SK-N-MC (cell line): ENCODE results near the gene PURA.
A peak's percentile ranks its signal among the peaks of the same experiment; 100 is the strongest.

ENCODE experiments used
- DNase-seq: peaks from one replicate; pipeline ENCODE4 v3.0.0-alpha.2; 2011; ENCODE audit warnings: low read depth, low spot score
- H3K27ac ChIP-seq: fragments of 200-600 bp; sonication (generic); 2 replicates; pipeline ENCODE4 v1.5.1; 2016; ENCODE audit warnings: mixed run types
- H3K36me3 ChIP-seq: fragments of 200-600 bp; sonication (generic); 2 replicates; pipeline ENCODE4 v1.6.1; 2017; ENCODE audit warnings: antibody characterized with exemption, low read length, mixed read lengths; ENCODE audit not compliant: insufficient read depth
- H3K4me3 ChIP-seq: fragments of 200-600 bp; sonication (generic); 2 replicates; pipeline ENCODE4 v1.5.1; 2016
- H3K9ac ChIP-seq: fragments of 200-600 bp; sonication (generic); 2 replicates; pipeline ENCODE4 v1.8.0; 2017; ENCODE audit warnings: mixed run types, mixed read lengths; ENCODE audit not compliant: insufficient read length
- H3K9me3 ChIP-seq: fragments of 200-600 bp; sonication (generic); 2 replicates; pipeline ENCODE4 v1.6.1; 2017; ENCODE audit warnings: low read depth, mild to moderate bottlenecking, antibody characterized with exemption, low read length, moderate library complexity, mixed read lengths
- EZH2 ChIP-seq: fragments of 200-600 bp; sonication (generic); IDR thresholded peaks from one replicate; pipeline ENCODE4 v1.6.1; 2017; ENCODE audit warnings: antibody characterized with exemption
- FOXP2 ChIP-seq: optimal IDR thresholded peaks from 2 replicates; pipeline ENCODE3; 2011; ENCODE audit warnings: mild to moderate bottlenecking, moderate library complexity; ENCODE audit not compliant: insufficient read depth; ENCODE audit errors: extremely low read length, control extremely low read depth
- POLR2AphosphoS5 ChIP-seq: IDR thresholded peaks from 2 replicates; pipeline ENCODE4 v1.6.1; 2012; ENCODE audit warnings: mild to moderate bottlenecking, low read depth, low read length, borderline replicate concordance

PURA gene

DNA sequence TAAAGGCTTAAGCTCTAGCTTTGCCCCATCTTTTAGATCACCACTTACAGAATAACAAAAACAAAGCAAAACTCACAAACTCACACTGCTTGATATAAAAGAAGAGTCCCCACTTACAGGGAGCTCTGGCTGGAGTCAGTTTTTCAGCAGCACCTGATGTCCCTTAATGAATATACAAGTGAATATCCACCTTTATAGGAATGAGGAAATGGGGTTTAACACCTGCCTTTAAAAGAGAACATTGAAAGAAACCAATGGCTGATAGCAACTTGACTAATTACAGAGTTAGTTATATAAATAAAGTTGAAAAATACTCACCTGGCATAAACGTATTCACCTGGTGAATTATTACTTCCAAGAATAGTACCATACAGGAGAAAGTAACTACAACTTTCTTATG is 20.7 kb upstream of the PURA start:
- TF ChIP-seq POLR2AphosphoS5 (no peak), EZH2 (no peak), FOXP2 (no peak)
- Histone ChIP-seq H3K36me3 (no peaks in the 10 kb centered on the region), H3K9ac (no peak overlapping the region), H3K27ac (no peak overlapping the region), H3K9me3 (no peaks in the 10 kb centered on the region), H3K4me3 (no peak overlapping the region)
- DNase-seq = no peak

DNA sequence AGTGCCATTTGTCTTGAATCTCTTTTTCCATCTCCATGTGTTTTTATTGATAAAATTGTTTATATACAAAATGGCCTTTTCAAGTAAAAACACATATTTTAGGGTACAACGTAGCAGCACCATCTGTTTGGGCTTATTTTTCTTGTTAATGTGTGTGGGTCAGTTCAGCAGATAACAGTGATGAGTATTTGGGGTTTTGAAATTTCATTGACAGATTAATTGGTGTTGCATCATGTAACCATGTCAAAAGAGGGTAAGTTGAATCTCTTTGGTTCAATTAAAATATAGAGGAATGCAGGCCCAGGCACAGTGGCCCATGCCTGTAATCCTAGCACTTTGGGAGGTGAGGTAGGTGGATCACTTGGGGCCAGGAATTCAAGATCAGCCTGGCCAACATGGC is 20.0 kb upstream of the PURA start:
- Histone ChIP-seq H3K36me3 (no peaks in the 10 kb centered on the region), H3K27ac (no peak overlapping the region), H3K9ac (no peak overlapping the region), H3K4me3 (no peak overlapping the region), H3K9me3 (no peaks in the 10 kb centered on the region)
- TF ChIP-seq POLR2AphosphoS5 = no peak
- no peak for TF ChIP-seq FOXP2
- no peak for TF ChIP-seq EZH2
- DNase-seq = no peak

DNA sequence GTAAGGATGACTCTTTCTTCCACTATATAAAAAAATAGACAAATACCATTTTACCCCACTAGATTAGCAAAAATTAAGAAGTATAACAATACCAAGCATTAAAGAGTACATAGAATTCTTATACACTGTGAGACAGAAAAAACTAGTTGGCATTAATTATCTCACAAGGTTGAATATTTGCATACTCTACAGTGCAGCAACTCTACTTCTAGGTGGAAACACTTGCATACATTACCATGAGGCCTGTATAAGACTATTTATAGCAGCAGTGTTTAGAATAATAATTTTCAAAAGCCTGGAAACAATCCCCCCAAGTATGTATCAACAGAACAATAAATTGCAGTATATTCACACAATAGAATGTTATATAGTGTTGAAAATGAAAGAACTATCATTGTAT is 19.0 kb upstream of the PURA start:
- Histone ChIP-seq H3K4me3 (no peak overlapping the region), H3K36me3 (no peaks in the 10 kb centered on the region), H3K27ac (no peak overlapping the region), H3K9me3 (no peaks in the 10 kb centered on the region), H3K9ac (no peak overlapping the region)
- no peak for TF ChIP-seq POLR2AphosphoS5
- no peak for TF ChIP-seq FOXP2
- no peak for DNase-seq

DNA sequence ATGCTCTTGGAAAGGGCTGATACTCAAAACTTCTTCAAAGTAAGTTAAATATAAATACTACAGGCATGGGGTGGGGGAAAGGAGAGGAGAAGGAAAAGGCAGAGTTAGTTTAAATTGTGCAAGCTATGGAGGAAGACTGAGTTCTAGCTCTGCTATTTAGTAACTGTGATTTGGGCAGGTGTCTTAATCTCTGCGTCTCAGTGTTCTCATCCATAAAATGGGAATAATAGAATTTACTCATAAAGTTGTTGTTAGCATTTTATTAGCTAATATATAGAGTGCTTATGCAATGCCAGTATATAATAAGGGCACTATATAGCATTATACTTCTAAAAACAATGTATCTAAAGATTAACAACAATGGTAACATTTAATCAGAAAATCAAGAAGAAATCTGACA is 12.7 kb upstream of the PURA start:
- no peak overlapping the region for H3K9ac ChIP-seq
- H3K27ac ChIP-seq = no peak overlapping the region
- no peaks in the 10 kb centered on the region for H3K36me3 ChIP-seq
- TF ChIP-seq POLR2AphosphoS5 (no peak), EZH2 (no peak), FOXP2 (no peak)
- no peak for DNase-seq
- H3K9me3 ChIP-seq = no peaks in the 10 kb centered on the region
- no peak overlapping the region for H3K4me3 ChIP-seq

DNA sequence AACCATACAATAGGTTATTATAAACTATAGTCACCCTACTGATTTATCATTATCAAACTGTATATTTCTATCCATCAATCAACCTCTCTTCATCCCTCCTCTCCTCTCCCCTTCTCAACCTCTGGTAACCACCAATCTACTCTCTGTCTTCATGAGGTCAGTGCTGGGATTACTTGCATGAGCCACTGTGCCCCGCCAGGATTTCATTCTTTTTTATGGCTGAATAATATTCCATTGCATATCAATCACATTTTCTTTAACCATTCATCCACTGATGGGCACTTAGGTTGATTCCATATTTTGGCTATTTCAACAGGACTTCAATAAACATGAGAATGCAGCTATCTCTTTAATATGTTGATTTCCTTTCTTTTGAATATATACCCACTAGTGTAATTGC is 10.8 kb upstream of the PURA start:
- DNase-seq = no peak
- H3K36me3 ChIP-seq = no peaks in the 10 kb centered on the region
- no peaks in the 10 kb centered on the region for H3K9me3 ChIP-seq
- TF ChIP-seq FOXP2 = no peak
- H3K9ac ChIP-seq = no peak overlapping the region
- no peak overlapping the region for H3K4me3 ChIP-seq
- H3K27ac ChIP-seq = no peak overlapping the region

DNA sequence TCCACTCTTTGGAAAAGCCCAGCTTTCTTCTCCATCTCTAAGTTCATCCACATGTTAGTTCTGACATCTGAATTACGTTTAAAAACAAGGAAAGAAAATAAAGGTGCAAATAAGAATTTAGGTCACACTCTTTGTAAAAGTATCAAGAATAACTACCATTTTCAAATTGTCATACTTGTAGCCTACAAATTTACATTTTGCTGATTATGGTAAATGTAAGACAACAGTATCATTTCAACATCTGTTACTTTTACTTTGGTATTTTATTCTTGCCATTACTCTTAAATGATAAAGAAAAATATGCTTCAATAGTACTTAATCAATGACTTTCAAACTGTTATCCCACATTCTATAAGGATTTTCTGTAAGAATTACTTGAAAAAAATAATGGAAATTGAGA is 9.8 kb upstream of the PURA start:
- Histone ChIP-seq H3K36me3 (no peaks in the 10 kb centered on the region), H3K9ac (no peak overlapping the region), H3K4me3 (no peak overlapping the region), H3K9me3 (no peaks in the 10 kb centered on the region), H3K27ac (no peak overlapping the region)
- TF ChIP-seq POLR2AphosphoS5 (no peak), FOXP2 (no peak), EZH2 (no peak)
- no peak for DNase-seq

DNA sequence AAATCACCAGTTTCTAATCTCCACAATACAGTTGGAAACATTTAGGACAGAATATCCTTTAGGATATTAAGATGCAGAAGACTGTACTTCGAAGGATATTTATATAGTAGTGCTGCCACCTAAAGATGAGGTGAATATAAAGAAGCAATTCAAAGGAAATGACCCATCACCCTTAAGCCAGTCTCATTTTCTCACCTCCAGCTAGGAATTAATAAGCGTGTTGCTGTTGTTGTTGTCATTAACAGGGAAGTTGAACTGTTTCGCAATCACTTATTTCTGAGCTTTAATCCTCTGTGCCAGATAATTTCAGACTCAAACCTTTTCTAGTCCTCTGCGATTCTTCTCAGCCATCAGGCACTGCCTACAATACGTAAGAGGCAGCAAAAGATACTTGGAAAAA is 7.8 kb upstream of the PURA start:
- no peak overlapping the region for H3K4me3 ChIP-seq
- no peaks in the 10 kb centered on the region for H3K9me3 ChIP-seq
- H3K36me3 ChIP-seq = no peaks in the 10 kb centered on the region
- H3K27ac ChIP-seq = no peak overlapping the region
- no peak for DNase-seq
- no peak for TF ChIP-seq EZH2
- TF ChIP-seq POLR2AphosphoS5 = no peak
- TF ChIP-seq FOXP2 = no peak
- H3K9ac ChIP-seq = no peak overlapping the region

DNA sequence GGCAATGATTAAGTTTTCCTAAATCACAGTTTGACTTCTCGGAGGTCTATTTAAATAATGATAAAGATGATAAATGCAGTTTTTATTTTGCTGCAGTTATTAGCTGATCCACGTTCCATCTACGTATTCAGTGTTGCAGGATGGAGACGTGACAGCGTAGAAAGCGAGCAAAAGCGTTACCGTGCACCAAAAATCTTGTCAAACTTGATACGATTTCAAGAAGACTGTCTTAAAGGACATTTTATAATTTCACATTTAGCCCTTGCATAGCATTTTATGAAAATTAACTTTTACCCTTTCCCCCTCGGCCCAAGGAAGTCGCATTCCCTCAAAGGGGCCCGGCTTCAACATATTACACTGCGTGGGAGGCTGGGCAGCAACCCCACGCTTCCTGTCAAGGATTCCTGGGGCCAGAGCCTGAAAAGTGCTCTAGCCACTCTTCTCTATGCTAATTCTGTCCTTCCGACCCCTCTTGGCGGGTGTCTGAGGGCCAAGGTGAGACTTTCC is 7.1 kb upstream of the PURA start:
- Histone ChIP-seq H3K36me3 (no peaks in the 10 kb centered on the region), H3K4me3 (peak overlapping the region; percentile 87), H3K9ac (peak overlapping the region; percentile 85), H3K9me3 (no peaks in the 10 kb centered on the region), H3K27ac (peak overlapping the region; percentile 77)
- TF ChIP-seq FOXP2 (no peak), POLR2AphosphoS5 (no peak), EZH2 (no peak)
- no peak for DNase-seq

DNA sequence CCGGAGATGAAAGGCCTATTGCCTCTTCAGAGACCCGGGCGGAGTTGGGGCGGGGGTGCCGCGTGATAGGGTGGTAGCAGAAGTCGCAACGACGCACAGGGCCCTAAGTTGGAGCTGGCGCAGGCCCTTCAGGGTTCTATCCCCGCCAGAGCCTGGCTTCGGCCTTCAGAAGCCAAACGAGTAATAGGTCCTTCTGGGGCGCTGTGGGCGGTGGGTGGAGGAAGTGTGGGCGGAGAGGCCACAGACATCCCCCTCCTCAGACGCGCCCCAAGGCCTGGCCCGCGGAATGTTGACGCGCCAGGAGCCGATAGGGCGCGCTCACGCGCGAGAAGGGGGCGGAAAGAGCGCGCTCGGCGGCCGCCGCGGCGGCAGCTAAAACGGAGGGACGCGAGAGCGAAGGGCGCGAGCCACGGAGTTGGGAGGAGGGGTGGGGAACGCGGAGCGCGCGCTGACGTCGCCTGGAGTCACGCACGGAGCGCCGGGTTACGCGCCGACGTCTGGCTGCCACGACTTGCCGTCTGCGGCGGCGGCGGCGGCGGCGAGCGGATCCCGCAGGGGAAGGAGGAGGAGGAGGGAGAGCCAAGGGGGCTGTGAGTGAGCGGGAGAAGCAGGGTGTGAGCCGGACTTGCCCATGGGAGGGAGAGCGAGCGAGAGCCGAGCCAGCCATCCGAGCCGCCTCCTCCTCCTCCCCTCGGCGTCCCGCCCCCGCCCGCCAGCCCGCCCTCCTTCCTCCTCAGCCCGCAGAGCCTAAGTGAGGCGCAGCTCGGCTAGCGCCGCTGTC is 6.4 kb upstream of the PURA start:
- TF ChIP-seq FOXP2 (no peak), EZH2 (no peak), POLR2AphosphoS5 (peak; percentile 80)
- peak overlapping the region; percentile 77 for H3K27ac ChIP-seq

More for the DNA sequence above, 6.4 kb upstream of the PURA start:
- Histone ChIP-seq H3K9me3 (no peaks in the 10 kb centered on the region), H3K36me3 (no peaks in the 10 kb centered on the region), H3K4me3 (peak overlapping the region; percentile 87), H3K9ac (peak overlapping the region; percentile 85)
- DNase-seq = no peak
